GM12878 (cell line): ENCODE measurements around the gene TMEM109. TPM values are rescaled to one million over a fixed set of nuclear protein-coding genes. Genes with fewer than 3 reads are reported as not detected.

Experiments used
- ATAC-seq: fragments of 200-7000 bp; cut with Tn5 transposase; 3 replicates; pipeline ENCODE4 v1.9.1; 2020; ENCODE audit warnings: mild to moderate bottlenecking, moderate library complexity
- BruUV-seq: library from RNA; stranded (reverse); fragments of 400-500 nt; replicated peaks from 2 replicates; lab custom pipeline; 2021; lab: Mats Ljungman, UMichigan
- CTCF ChIA-PET: fragments of 300-600 bp; sonication (Branson Sonifier 250); formaldehyde crosslinking; extraction: SDS; loops from one replicate; lab custom pipeline; 2021; ENCODE audit warnings: inconsistent platforms; lab: Yijun Ruan, JAX
- POLR2A ChIA-PET: fragments of 350-600 bp; formaldehyde crosslinking; extraction: SDS; loops from one replicate; lab custom pipeline; 2021; ENCODE audit warnings: inconsistent platforms; lab: Charles Lee
- RAD21 ChIA-PET: fragments of 300-600 bp; sonication (Branson Sonifier 250); formaldehyde crosslinking; loops from one replicate; lab custom pipeline; 2023; ENCODE audit warnings: antibody characterized with exemption; ENCODE audit not compliant: unreplicated experiment; lab: Charles Lee
- SMC1A ChIA-PET: fragments of 300-600 bp; sonication (Branson Sonifier 250); formaldehyde crosslinking; loops from one replicate; lab custom pipeline; 2023; ENCODE audit not compliant: unreplicated experiment, uncharacterized antibody; lab: Charles Lee
- DNase-seq: peaks from one replicate; pipeline ENCODE4 v3.0.0-alpha.2; 2011; ENCODE audit warnings: low read depth, low spot score
- FAIRE-seq: peaks from 3 replicates; lab custom pipeline; 2011; peaks lifted over from hg19 to GRCh38; lab: Jason Lieb, UNC
- H2AFZ ChIP-seq: 2 replicates; pipeline ENCODE4 v1.6.0; 2011; ENCODE audit warnings: low read depth, low read length, control low read depth; ENCODE audit not compliant: control insufficient read depth
- H3K27ac ChIP-seq: 2 replicates; pipeline ENCODE4 v1.5.1; 2011; ENCODE audit warnings: control low read depth; ENCODE audit not compliant: control insufficient read depth, insufficient read depth
- H3K27me3 ChIP-seq, 2 experiments: replicated peaks in 1 of 2; 2 replicates each; pipeline versions ENCODE4 v1.6.0 to v1.6.1; 2011; ENCODE audit warnings: low read length in 1 of 2; ENCODE audit not compliant: control insufficient read depth in 2 of 2, insufficient read depth in 2 of 2
- H3K36me3 ChIP-seq, 2 experiments: 2 replicates each; pipeline ENCODE4 v1.5.1; 2011; ENCODE audit warnings: low read length in 1 of 2; ENCODE audit not compliant: control insufficient read depth in 2 of 2, insufficient read depth in 2 of 2
- H3K4me1 ChIP-seq: 2 replicates; pipeline ENCODE4 v1.6.1; 2011; ENCODE audit warnings: mild to moderate bottlenecking, low read length, moderate library complexity, mixed read lengths; ENCODE audit not compliant: control insufficient read depth, insufficient read depth
- H3K4me2 ChIP-seq: 2 replicates; pipeline ENCODE4 v1.6.0; 2011; ENCODE audit warnings: control low read depth; ENCODE audit not compliant: control insufficient read depth, insufficient read depth
- H3K4me3 ChIP-seq: fragments of 200-600 bp; sonication (generic); 2 replicates; pipeline ENCODE4 v1.5.1; 2016
- H3K79me2 ChIP-seq: 2 replicates; pipeline ENCODE4 v1.6.0; 2011; ENCODE audit warnings: low read length; ENCODE audit not compliant: control insufficient read depth, insufficient read depth
- H3K9ac ChIP-seq: 2 replicates; pipeline ENCODE4 v1.8.0; 2011; ENCODE audit warnings: low read length, control low read depth, mixed read lengths; ENCODE audit not compliant: control insufficient read depth, insufficient read depth
- H3K9me3 ChIP-seq: replicated peaks from 3 replicates; pipeline ENCODE4 v1.5.1; 2011; ENCODE audit warnings: mild to moderate bottlenecking, low read length; ENCODE audit not compliant: control insufficient read depth, insufficient read depth
- H4K20me1 ChIP-seq: 2 replicates; pipeline ENCODE4 v1.6.0; 2011; ENCODE audit not compliant: control insufficient read depth, insufficient read depth
- ATF7 ChIP-seq: fragments of 450-650 bp; IDR thresholded peaks from 2 replicates; pipeline ENCODE4 v1.6.1; 2016; ENCODE audit warnings: low read depth, mild to moderate bottlenecking
- CBX3 ChIP-seq: fragments of 200-600 bp; sonication (generic); IDR thresholded peaks from 2 replicates; pipeline ENCODE4 v1.6.1; 2016; ENCODE audit warnings: low read depth, borderline replicate concordance
- CEBPB ChIP-seq, 2 experiments: fragments of 150-350 bp in 1 of 2; IDR thresholded peaks; 2 replicates each; pipeline ENCODE4 v1.6.1; 2012 to 2014; ENCODE audit warnings: low read depth in 2 of 2, low read length in 2 of 2, borderline replicate concordance in 1 of 2, inconsistent platforms in 1 of 2
- CREM ChIP-seq: IDR thresholded peaks from 2 replicates; pipeline ENCODE4 v1.6.1; 2014; ENCODE audit warnings: antibody characterized with exemption, low read depth
- EGR1 ChIP-seq, 2 experiments: IDR thresholded peaks; 1 replicate in 1 of 2; 2 replicates in 1 of 2; pipeline ENCODE4 v1.6.1; 2011 to 2012; ENCODE audit warnings: low read depth in 2 of 2, low read length in 2 of 2, borderline replicate concordance in 1 of 2, mild to moderate bottlenecking in 1 of 2, moderate library complexity in 1 of 2
- HSF1 ChIP-seq: fragments of 150-350 bp; IDR thresholded peaks from 2 replicates; pipeline ENCODE4 v1.6.1; 2014; ENCODE audit warnings: mild to moderate bottlenecking, low read depth, low read length
- LARP7 ChIP-seq: fragments of 450-650 bp; IDR thresholded peaks from 2 replicates; pipeline ENCODE4 v1.6.1; 2017; ENCODE audit warnings: mild to moderate bottlenecking
- MTA2 ChIP-seq: fragments of 450-650 bp; IDR thresholded peaks from 2 replicates; pipeline ENCODE4 v1.6.1; 2016; ENCODE audit warnings: low read depth, mild to moderate bottlenecking, moderate library complexity
- POLR2AphosphoS5 ChIP-seq: IDR thresholded peaks from 2 replicates; pipeline ENCODE4 v1.6.1; 2011; ENCODE audit warnings: mild to moderate bottlenecking, low read length, inconsistent platforms
- POU2F2 ChIP-seq: IDR thresholded peaks from 3 replicates; pipeline ENCODE4 v1.6.1; 2011; ENCODE audit warnings: low read depth, mild to moderate bottlenecking, low read length, borderline replicate concordance
- RCOR1 ChIP-seq: conservative IDR thresholded peaks from 2 replicates; pipeline ENCODE4 v1.6.1; 2012; ENCODE audit warnings: low read depth, low read length, improper control_type of control experiment
- SP1 ChIP-seq: IDR thresholded peaks from one replicate; pipeline ENCODE4 v1.6.1; 2011; ENCODE audit warnings: low read depth, low read length
- TAF1 ChIP-seq: IDR thresholded peaks from 2 replicates; pipeline ENCODE4 v1.6.1; 2011; ENCODE audit warnings: mild to moderate bottlenecking, low read depth, low read length, borderline replicate concordance
- USF1 ChIP-seq: IDR thresholded peaks from 2 replicates; pipeline ENCODE4 v1.6.1; 2011; ENCODE audit warnings: borderline replicate concordance, low read depth, mild to moderate bottlenecking, moderate library complexity, mixed read lengths, low read length; ENCODE audit not compliant: insufficient read depth; ENCODE audit errors: extremely low read length
- YBX1 ChIP-seq: fragments of 450-650 bp; IDR thresholded peaks from 2 replicates; pipeline ENCODE4 v1.6.1; 2016; ENCODE audit warnings: antibody characterized with exemption
- ZBTB11 ChIP-seq: fragments of 450-650 bp; formaldehyde crosslinking; IDR thresholded peaks from 2 replicates; pipeline ENCODE4 v1.5.0; 2022; ENCODE audit warnings: mild to moderate bottlenecking, missing genetic modification characterization
- ZNF207 ChIP-seq: fragments of 450-650 bp; IDR thresholded peaks from 2 replicates; pipeline ENCODE4 v1.6.1; 2014; ENCODE audit warnings: antibody characterized with exemption, mild to moderate bottlenecking, borderline replicate concordance
- WGBS: methylation state at CpG from one replicate; pipeline ENCODE4 v1.1.6; 2016; ENCODE audit warnings: low lambda C conversion rate; ENCODE audit not compliant: insufficient replicate concordance, insufficient coverage; ENCODE audit errors: missing lambda C conversion rate; 5-methylcytosine and 5-hydroxymethylcytosine counted together
- in situ Hi-C: fragments of 300-500 bp; cut with MboI; formaldehyde crosslinking; loops from 9 replicates; pipeline ENCODE4 v1.14.3; 2018; ENCODE audit warnings: mixed read lengths
- intact Hi-C: fragments of 100-400 bp; cut with micrococcal nuclease; formaldehyde crosslinking; loops from one replicate; pipeline ENCODE4 v1.14.2; 2022; ENCODE audit not compliant: unreplicated experiment
- polyA plus RNA-seq, 11 experiments: library from polyadenylated mRNA; depleted of rRNA in 4 of 11; unstranded in 6 of 11; stranded (reverse) in 5 of 11; fragments of >200 nt; fragmentation: Nextera tagmentation in 4 of 11; fragmentation: Illumina TruSeq in 1 of 11; extraction: Ambion mirVana in 4 of 11; extraction: Trizol in 1 of 11; gene quantifications; 1 replicate in 1 of 11; 2 replicates in 10 of 11; pipeline versions ENCODE4 v1.2.1 to v1.2.3, GENCODE V29; 2011 to 2016; ENCODE audit warnings: inconsistent platforms in 2 of 11, missing spikeins in 2 of 11, low read depth in 1 of 11
- total RNA-seq, 4 experiments: library from RNA; depleted of rRNA in 3 of 4; stranded (reverse); fragments of >200 nt in 3 of 4; fragmentation: Illumina TruSeq in 1 of 4; extraction: Trizol in 1 of 4; gene quantifications; 2 replicates each; pipeline versions ENCODE4 v1.2.1 to v1.2.3, GENCODE V29; 2013 to 2021

TMEM109 gene
- total and polyA plus RNA-seq, 10 of the 15 experiments (the other 5 are each of a cell fraction or from before 2014, with no cell fraction given): 21.9 to 199 (median 85.2) TPM

- Histone ChIP-seq H3K4me1 (peaks cover 30% of the 10 kb centered on the region), H2AFZ (no peak overlapping the region), H3K27me3 (no peaks in the 10 kb centered on the region), H3K27ac (no peak overlapping the region), H3K36me3 (peaks cover 17 to 21% of the 10 kb centered on the region in 2 experiments), H3K79me2 (peaks cover 7% of the 10 kb centered on the region), H3K9me3 (no peaks in the 10 kb centered on the region), H3K9ac (no peak overlapping the region), H3K4me2 (no peak overlapping the region), H4K20me1 (no peaks in the 10 kb centered on the region), H3K4me3 (no peak overlapping the region)
- ATAC-seq (no peak), FAIRE-seq (no peak), DNase-seq (no peak)
- CTCF ChIA-PET: interaction anchor here (0.6 to 1.5 kb wide), 4 partner anchors 9 to 235 kb away, joined by 3 to 11 read pairs (median 4); partner anchors contain the start of gene TMEM109
- TF ChIP-seq USF1: no peak
- no peak for TF ChIP-seq YBX1
- no peak for TF ChIP-seq RCOR1
- TF ChIP-seq ZNF207: no peak
- no peak for TF ChIP-seq POU2F2
- no peak for TF ChIP-seq POLR2AphosphoS5
- TF ChIP-seq ZBTB11: no peak
- no peak for TF ChIP-seq TAF1
- no peak for TF ChIP-seq CBX3
- no peak for TF ChIP-seq LARP7
- TF ChIP-seq HSF1: no peak
- TF ChIP-seq CEBPB (IDR thresholded peaks at IDR 0.05; ENCODE audit: borderline replicate concordance in 1 of 2, low read depth in 2 of 2, low read length in 2 of 2): no peak
- no peak for TF ChIP-seq SP1
- TF ChIP-seq ATF7: no peak
- TF ChIP-seq CREM: no peak
- TF ChIP-seq MTA2: no peak
- TF ChIP-seq EGR1 (IDR thresholded peaks at IDR 0.05; ENCODE audit: borderline replicate concordance in 1 of 2, low read depth in 2 of 2, low read length in 2 of 2): no peak
- 85% methylated on average over 5 of the region's 5 CpGs for WGBS
- RAD21 ChIA-PET: interaction anchor here (0.5 to 1.8 kb wide), 6 partner anchors 8 to 745 kb away, joined by 3 to 8 read pairs (median 4); partner anchors contain the start of gene TMEM109
- in situ Hi-C loops: no loop called here
- SMC1A ChIA-PET: interaction anchor here (1.7 to 1.8 kb wide), 2 partner anchors 8 to 10 kb away, joined by 5 to 7 read pairs; partner anchors contain the start of gene TMEM109
- intact Hi-C loops: no loop called here
- POLR2A ChIA-PET: interaction anchor here (0.8 to 1.7 kb wide), 4 partner anchors 8 to 161 kb away, joined by 3 to 9 read pairs (median 4); partner anchors contain the start of gene TMEM109
- no TSS peak for BruUV-seq
Observed at GRCh38 chr11:60923326-60923725, 9.4 kb downstream of the TMEM109 start.
